KBM-7 (cell line): ENCODE data around the gene CFAP119.

ENCODE experiments used
- DNase-seq: peaks from one replicate; pipeline ENCODE4 v3.0.0-alpha.2; 2015
- in situ Hi-C: fragments of 300-500 bp; cut with MboI; formaldehyde crosslinking; loops from 2 replicates; pipeline ENCODE4 v1.14.3; 2020; ENCODE audit warnings: low sequenced_read_pairs, low pct_unique_long_range_greater_than_20kb, mixed read lengths

The CFAP119 gene

GRCh38 chr16:30766206-30766932, 4.5 kb upstream of the CFAP119 start:
- in situ Hi-C loops = no loop called here
- DNase-seq = no peak

- in situ Hi-C loops = no loop called here
- DNase-seq = no peak
These were observed 3.1 kb upstream of the CFAP119 start for GRCh38 chr16:30764816-30765465.

- DNase-seq = no peak
- in situ Hi-C loops = no loop called here
These were observed 2.2 kb upstream of the CFAP119 start for GRCh38 chr16:30764086-30764485.

GRCh38 chr16:30762991-30763725, 1.3 kb upstream of the CFAP119 start:
- DNase-seq = no peak
- in situ Hi-C loops = no loop called here

- in situ Hi-C loops = no loop called here
- DNase-seq = peak; percentile 67
These were observed 385 bp downstream of the CFAP119 start for GRCh38 chr16:30761427-30761927.

- no peak for DNase-seq
These were observed 1.1 kb downstream of the CFAP119 start for GRCh38 chr16:30760577-30761426.

GRCh38 chr16:30760001-30760559, 1.8 kb downstream of the CFAP119 start:
- DNase-seq = no peak
- in situ Hi-C loops = no loop called here

More at GRCh38 chr16:30760577-30761426, 1.1 kb downstream of the CFAP119 start:
- in situ Hi-C loops = no loop called here

GRCh38 chr16:30758988-30759491, 2.8 kb downstream of the CFAP119 start:
- in situ Hi-C loops = no loop called here
- peak; percentile 91 for DNase-seq

GRCh38 chr16:30757316-30757715, 4.5 kb downstream of the CFAP119 start:
- no peak for DNase-seq
- in situ Hi-C loops = no loop called here

GRCh38 chr16:30756781-30757100, 5.1 kb downstream of the CFAP119 start:
- DNase-seq = no peak
- in situ Hi-C loops = no loop called here

- no peak for DNase-seq
- in situ Hi-C loops = no loop called here
These were observed 5.7 kb downstream of the CFAP119 start for GRCh38 chr16:30755955-30756780.

GRCh38 chr16:30753596-30753995, 8.3 kb downstream of the CFAP119 start:
- no peak for DNase-seq
- in situ Hi-C loops = no loop called here

GRCh38 chr16:30750876-30751465, 10.9 kb downstream of the CFAP119 start:
- no peak for DNase-seq
- in situ Hi-C loops = no loop called here

- DNase-seq = no peak
- in situ Hi-C loops = no loop called here
These were observed 11.7 kb downstream of the CFAP119 start for GRCh38 chr16:30750201-30750600.

- in situ Hi-C loops = no loop called here
- no peak for DNase-seq
These were observed 13.0 kb downstream of the CFAP119 start for GRCh38 chr16:30748634-30749445.

GRCh38 chr16:30747799-30748633, 13.8 kb downstream of the CFAP119 start, which contains the start of gene PHKG2:
TSS of gene PHKG2 (plus strand) at chr16:30748425. CDS start at chr16:30748821, 396 bp downstream.
- in situ Hi-C loops = no loop called here
- peak; percentile 99 for DNase-seq
